K562 (cell line): ENCODE measurements around the gene WNT6. TPM values are rescaled to one million over a fixed set of nuclear protein-coding genes. Genes with fewer than 3 reads are reported as not detected.

ENCODE experiments used
- BRF2 ChIP-seq: IDR thresholded peaks from 3 replicates; pipeline ENCODE4 v1.6.1; 2011; ENCODE audit warnings: borderline replicate concordance, mild to moderate bottlenecking; ENCODE audit not compliant: insufficient read length, insufficient read depth
- CEBPZ ChIP-seq: fragments of 150-350 bp; IDR thresholded peaks from 2 replicates; pipeline ENCODE4 v1.6.1; 2014; ENCODE audit warnings: low read depth, mild to moderate bottlenecking, low read length, borderline replicate concordance
- ETV6 ChIP-seq, 3 experiments: fragments of 150-350 bp in 1 of 3; sonication (generic) in 1 of 3; formaldehyde crosslinking in 1 of 3; IDR thresholded peaks; 2 replicates each; pipeline versions ENCODE4 v1.6.1 to v1.8.0; 2014 to 2022; ENCODE audit warnings: borderline replicate concordance in 2 of 3, low read depth in 2 of 3, antibody characterized with exemption in 1 of 3, low read length in 1 of 3, mild to moderate bottlenecking in 1 of 3, missing genetic modification reagents in 1 of 3
- NCOR1 ChIP-seq: fragments of 450-650 bp; IDR thresholded peaks from 2 replicates; pipeline ENCODE4 v1.6.1; 2016; ENCODE audit warnings: mild to moderate bottlenecking, moderate library complexity
- NR0B1 ChIP-seq: fragments of 450-650 bp; IDR thresholded peaks from one replicate; pipeline ENCODE4 v1.6.1; 2018; ENCODE audit warnings: mild to moderate bottlenecking, moderate library complexity; ENCODE audit not compliant: partially characterized antibody
- NR4A1 ChIP-seq, 2 experiments: fragments of 250-450 bp in 1 of 2; fragments of 450-650 bp in 1 of 2; sonication (Bioruptor Pico) in 1 of 2; IDR thresholded peaks; 2 replicates each; pipeline versions ENCODE4 v1.4.0 to v1.6.1; 2016 to 2020; ENCODE audit warnings: mild to moderate bottlenecking in 2 of 2, missing compliant biosample characterization in 1 of 2, missing genetic modification characterization in 1 of 2, moderate library complexity in 1 of 2
- SIN3B ChIP-seq: fragments of 450-650 bp; IDR thresholded peaks from 2 replicates; pipeline ENCODE4 v1.6.1; 2017; ENCODE audit warnings: low read depth, mild to moderate bottlenecking, moderate library complexity
- ZNF511 ChIP-seq: sonication (generic); formaldehyde crosslinking; IDR thresholded peaks from 2 replicates; pipeline ENCODE4 v1.8.0; 2022; ENCODE audit warnings: mild to moderate bottlenecking, missing genetic modification reagents
- ZNF668 ChIP-seq: fragments of 250-450 bp; sonication (Bioruptor Pico); IDR thresholded peaks from 2 replicates; pipeline ENCODE4 v1.8.0; 2022; ENCODE audit warnings: mild to moderate bottlenecking, inconsistent platforms
- polyA plus RNA-seq, 8 experiments: library from polyadenylated mRNA; depleted of rRNA in 4 of 8; stranded (reverse) in 5 of 8; unstranded in 3 of 8; fragments of >200 nt; fragmentation: Nextera tagmentation in 2 of 8; fragmentation: Illumina TruSeq in 1 of 8; extraction: Ambion mirVana in 2 of 8; extraction: Trizol in 1 of 8; gene quantifications; 2 replicates each; pipeline versions ENCODE4 v1.2.1 to v1.2.3, GENCODE V29; 2011 to 2014; ENCODE audit warnings: inconsistent platforms in 1 of 8, missing spikeins in 1 of 8
- total RNA-seq, 7 experiments: library from RNA; depleted of rRNA in 6 of 7; stranded (reverse); fragments of >200 nt in 6 of 7; fragmentation: Illumina TruSeq in 2 of 7; extraction: Trizol in 2 of 7; gene quantifications; 2 replicates each; pipeline versions ENCODE4 v1.2.1 to v1.2.3, GENCODE V29; 2011 to 2021; ENCODE audit warnings: low replicate concordance in 1 of 7
- TF ChIP-seq, protein P1 (sequence below): fragments of 450-650 bp; IDR thresholded peaks from 2 replicates; pipeline ENCODE4 v1.6.1; 2014; ENCODE audit warnings: low read depth, mild to moderate bottlenecking, moderate library complexity, borderline replicate concordance

WNT6 gene
- total and polyA plus RNA-seq, 9 of the 15 experiments (the other 6 are each of a cell fraction or from before 2014, with no cell fraction given): not detected

DNA sequence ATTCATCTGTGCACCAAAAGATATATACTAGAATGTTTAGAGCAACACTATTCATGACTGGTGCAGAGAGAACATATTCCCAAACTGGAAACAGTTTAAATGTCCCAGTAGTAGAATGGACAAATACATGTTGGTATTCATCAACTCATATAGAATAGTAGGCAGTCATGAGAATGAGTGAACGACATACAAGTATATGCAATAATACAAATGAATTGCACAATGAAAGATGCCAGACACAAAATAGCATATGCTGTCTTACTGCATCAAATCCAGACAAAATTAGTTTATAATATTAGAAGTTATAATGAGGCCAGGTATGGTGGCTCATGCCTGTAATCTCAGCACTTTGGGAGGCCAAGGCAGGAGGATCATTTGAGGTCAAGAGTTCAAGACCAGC is 19.7 kb upstream of the WNT6 start (continued):
- TF ChIP-seq CEBPZ (no peak), ZNF511 (CRISPR knock-in tag) (no peak), NR0B1 (no peak), NR4A1 (CRISPR knock-in tag; IDR thresholded peaks at IDR 0.05) (no peak), NR4A1 (tag; IDR thresholded peaks at IDR 0.05) (no peak), SIN3B (no peak), ETV6 (IDR thresholded peaks at IDR 0.05; ENCODE audit: borderline replicate concordance in 1 of 2, low read depth in 2 of 2, low read length in 1 of 2) (no peak), ETV6 (CRISPR knock-in tag; IDR thresholded peaks at IDR 0.05; ENCODE audit: borderline replicate concordance) (no peak), BRF2 (no peak), NCOR1 (no peak), ZNF668 (CRISPR knock-in tag) (no peak)
- TF ChIP-seq, protein P1, sequence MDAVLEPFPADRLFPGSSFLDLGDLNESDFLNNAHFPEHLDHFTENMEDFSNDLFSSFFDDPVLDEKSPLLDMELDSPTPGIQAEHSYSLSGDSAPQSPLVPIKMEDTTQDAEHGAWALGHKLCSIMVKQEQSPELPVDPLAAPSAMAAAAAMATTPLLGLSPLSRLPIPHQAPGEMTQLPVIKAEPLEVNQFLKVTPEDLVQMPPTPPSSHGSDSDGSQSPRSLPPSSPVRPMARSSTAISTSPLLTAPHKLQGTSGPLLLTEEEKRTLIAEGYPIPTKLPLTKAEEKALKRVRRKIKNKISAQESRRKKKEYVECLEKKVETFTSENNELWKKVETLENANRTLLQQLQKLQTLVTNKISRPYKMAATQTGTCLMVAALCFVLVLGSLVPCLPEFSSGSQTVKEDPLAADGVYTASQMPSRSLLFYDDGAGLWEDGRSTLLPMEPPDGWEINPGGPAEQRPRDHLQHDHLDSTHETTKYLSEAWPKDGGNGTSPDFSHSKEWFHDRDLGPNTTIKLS: no peak
